NCI-H774 (cell line): Measurements from ENCODE around the gene LAMTOR5.
A peak's percentile ranks its signal among the peaks of the same experiment; 100 is the strongest.
"Not testable (repeated sequence)": the region's sequence is repeated elsewhere in the genome, so short reads cannot be mapped to it uniquely, and the experiment has no call there.

Experiments
- DNase-seq: peaks from one replicate; lab custom pipeline; 2025; lab: John Stamatoyannopoulos, UW

Gene LAMTOR5

GRCh38 chr1:110426854-110427253, 19.4 kb upstream of the LAMTOR5 start:
- no peak for DNase-seq

GRCh38 chr1:110425612-110426152, 18.2 kb upstream of the LAMTOR5 start:
- no peak for DNase-seq

GRCh38 chr1:110424699-110425611, 17.5 kb upstream of the LAMTOR5 start:
- no peak for DNase-seq

- no peak for DNase-seq
These were observed 13.6 kb upstream of the LAMTOR5 start for GRCh38 chr1:110420874-110421793.

GRCh38 chr1:110420023-110420662, 12.6 kb upstream of the LAMTOR5 start:
- no peak for DNase-seq

GRCh38 chr1:110418729-110419128, 11.2 kb upstream of the LAMTOR5 start:
- no peak for DNase-seq

- DNase-seq, result not testable (repeated sequence)
These were observed 5.6 kb upstream of the LAMTOR5 start for GRCh38 chr1:110413045-110413444.

GRCh38 chr1:110412576-110412975, 5.1 kb upstream of the LAMTOR5 start:
- peak; percentile 16 for DNase-seq

- no peak for DNase-seq
These were observed 3.8 kb upstream of the LAMTOR5 start for GRCh38 chr1:110411173-110411735.

- no peak for DNase-seq
These were observed 1.8 kb upstream of the LAMTOR5 start for GRCh38 chr1:110409316-110409715.

- no peak for DNase-seq
These were observed 994 bp upstream of the LAMTOR5 start for GRCh38 chr1:110408488-110408887.

GRCh38 chr1:110406407-110406806, 1.1 kb downstream of the LAMTOR5 start:
- DNase-seq, result not testable (repeated sequence)

GRCh38 chr1:110404401-110404800, 3.1 kb downstream of the LAMTOR5 start:
- DNase-seq, result no peak

- no peak for DNase-seq
These were observed 3.7 kb downstream of the LAMTOR5 start for GRCh38 chr1:110403805-110404204.

GRCh38 chr1:110396259-110396958, 11.1 kb downstream of the LAMTOR5 start:
- DNase-seq, result not testable (repeated sequence)

GRCh38 chr1:110394493-110394820, 13.0 kb downstream of the LAMTOR5 start:
- no peak for DNase-seq

- DNase-seq, result no peak
These were observed 13.6 kb downstream of the LAMTOR5 start for GRCh38 chr1:110393691-110394492.

- DNase-seq, result no peak
These were observed 14.2 kb downstream of the LAMTOR5 start for GRCh38 chr1:110393286-110393685.

- DNase-seq, result no peak
These were observed 16.7 kb downstream of the LAMTOR5 start, which contains the start of gene SLC16A4 for GRCh38 chr1:110390692-110391245. Gene SLC16A4 (minus strand): TSS chr1:110391026. CDS start chr1:110389323, 1,703 bp downstream.

- no peak for DNase-seq
These were observed 17.4 kb downstream of the LAMTOR5 start for GRCh38 chr1:110390096-110390495.
